Stimulated activated CD8-positive, alpha-beta memory T cell treated with anti-CD3 and anti-CD28 coated beads, Interleukin-15, amount 100 ng/mL, for 4 hours (primary cell): ENCODE results near the gene TTC39B.
"Not testable (repeated sequence)": the region's sequence is repeated elsewhere in the genome, so short reads cannot be mapped to it uniquely, and the experiment has no call there.

ENCODE experiments used
- DNase-seq, 2 donors: peaks; one replicate each; pipeline ENCODE4 v3.0.0-alpha.2; 2020; ENCODE audit warnings: low read depth in 2 of 2

TTC39B gene

DNA sequence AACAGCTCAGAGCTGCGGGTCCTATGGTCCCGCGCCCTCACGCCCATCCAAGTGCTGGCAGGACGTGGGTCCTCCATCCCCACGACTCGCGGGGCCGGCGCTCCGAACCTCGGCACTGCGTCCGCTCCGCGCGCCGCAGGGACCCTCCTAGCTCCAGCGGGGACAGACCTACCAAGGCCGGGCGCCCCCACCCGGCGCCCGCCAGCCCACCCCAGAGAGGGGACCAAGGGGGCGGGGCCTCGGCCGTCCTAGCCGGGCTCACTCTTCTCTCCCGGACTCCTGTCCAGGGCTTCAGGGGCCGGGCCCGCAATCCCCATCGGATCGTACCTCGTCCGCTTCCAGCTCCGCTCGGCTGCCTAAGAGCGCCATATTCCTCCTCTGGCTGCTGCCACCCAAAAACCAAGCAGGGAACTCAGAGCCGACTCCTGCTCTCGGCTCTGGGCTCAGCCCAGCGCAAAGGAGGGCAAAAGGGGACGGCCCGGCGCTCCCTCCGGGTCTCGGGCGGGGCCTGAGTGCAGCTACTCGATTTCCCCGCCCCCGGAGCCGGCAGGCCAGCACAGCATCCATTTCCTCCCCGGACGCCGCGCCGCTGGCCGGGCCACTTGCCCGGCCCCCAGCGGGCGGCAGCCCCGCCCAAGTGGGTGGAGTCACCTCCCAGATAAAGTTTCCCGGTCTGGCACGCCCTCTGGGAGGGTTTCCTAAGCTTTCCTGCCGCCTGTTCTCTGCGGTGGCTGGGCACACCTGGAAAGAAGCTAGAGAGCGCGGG, at the start of gene TTC39B:
Gene TTC39B, minus strand, starts transcription at position 460 of the 766 bp plus-strand sequence. Its CDS starts 91 bp downstream, at position 369.
- peak; percentile 49 to 61 for DNase-seq

DNA sequence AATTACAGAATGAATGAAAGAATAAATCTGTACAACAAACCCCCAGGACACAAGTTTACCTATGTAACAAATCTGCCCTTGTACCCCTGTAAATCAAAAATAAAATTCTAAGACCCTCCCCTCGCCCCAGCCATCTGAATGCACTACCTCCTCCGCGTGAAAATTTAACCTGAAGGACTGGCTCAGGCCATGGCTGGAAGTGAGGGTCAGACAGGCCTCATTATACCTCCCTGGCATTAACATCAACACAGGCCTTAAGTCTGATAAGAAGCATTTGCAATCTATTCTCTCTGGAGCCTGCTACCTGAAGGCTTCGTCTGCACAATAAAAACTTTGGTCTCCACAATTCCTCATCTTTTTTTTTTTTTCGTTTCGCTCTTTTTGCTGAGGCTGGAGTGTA, 48.7 kb upstream of the TTC39B start:
- DNase-seq, result no peak

DNA sequence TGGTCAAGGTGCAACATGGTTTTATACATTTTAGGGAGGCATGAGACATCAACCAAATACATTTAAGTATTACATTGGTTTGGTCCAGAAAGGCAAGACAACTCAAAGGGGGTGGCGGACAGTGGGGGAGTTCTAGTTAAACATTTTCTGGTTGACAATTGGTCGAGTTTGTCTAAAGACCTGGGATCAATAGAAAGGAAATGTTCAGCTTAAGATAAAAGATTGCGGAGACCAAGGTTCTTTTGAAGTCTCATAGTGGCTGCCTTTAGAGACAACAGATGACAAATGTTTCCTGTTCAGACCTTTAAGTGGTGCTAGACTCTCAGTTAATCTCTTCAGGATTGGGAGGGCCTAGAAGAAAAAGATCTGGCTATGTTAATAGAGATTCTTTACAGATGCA, 47.7 kb upstream of the TTC39B start:
- DNase-seq, result no peak

DNA sequence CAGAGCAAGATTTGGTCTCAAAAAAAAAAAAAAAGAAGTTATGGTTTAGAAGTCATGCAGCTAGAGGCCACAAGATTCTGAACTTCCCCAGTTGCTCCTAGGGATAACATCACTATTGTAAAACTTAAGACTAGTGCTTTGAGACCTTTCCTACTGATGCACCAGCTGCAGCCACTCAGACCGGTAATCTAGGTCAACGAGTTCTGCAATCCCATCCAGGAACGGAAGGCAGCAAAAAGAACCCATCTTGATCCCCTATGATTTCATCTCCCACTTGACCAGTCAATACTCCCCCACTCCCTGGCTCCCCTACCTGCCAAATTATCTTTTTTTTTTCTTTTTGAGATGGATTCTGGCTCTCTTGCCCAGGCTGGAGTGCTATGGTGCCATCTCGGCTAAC, 46.9 kb upstream of the TTC39B start:
- no peak for DNase-seq

DNA sequence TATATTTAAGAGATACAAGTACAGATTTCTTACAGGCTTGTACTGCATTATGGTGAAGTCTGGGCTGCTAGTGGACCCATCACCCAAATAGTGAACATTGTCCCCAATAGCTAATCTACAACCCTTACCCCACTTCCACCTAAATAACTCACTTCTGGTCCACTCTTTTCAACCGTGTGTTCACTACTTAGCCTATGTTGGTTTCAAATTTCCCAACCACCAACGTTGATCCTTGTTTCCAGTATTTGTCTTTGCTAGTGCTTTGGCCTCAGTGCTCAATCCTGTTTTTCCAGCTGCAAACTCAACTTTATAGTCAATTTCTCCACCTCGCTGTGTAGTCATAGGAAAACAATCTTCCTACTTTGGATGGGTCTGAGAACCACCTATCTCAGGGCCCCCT, 45.3 kb upstream of the TTC39B start:
- DNase-seq, result no peak

DNA sequence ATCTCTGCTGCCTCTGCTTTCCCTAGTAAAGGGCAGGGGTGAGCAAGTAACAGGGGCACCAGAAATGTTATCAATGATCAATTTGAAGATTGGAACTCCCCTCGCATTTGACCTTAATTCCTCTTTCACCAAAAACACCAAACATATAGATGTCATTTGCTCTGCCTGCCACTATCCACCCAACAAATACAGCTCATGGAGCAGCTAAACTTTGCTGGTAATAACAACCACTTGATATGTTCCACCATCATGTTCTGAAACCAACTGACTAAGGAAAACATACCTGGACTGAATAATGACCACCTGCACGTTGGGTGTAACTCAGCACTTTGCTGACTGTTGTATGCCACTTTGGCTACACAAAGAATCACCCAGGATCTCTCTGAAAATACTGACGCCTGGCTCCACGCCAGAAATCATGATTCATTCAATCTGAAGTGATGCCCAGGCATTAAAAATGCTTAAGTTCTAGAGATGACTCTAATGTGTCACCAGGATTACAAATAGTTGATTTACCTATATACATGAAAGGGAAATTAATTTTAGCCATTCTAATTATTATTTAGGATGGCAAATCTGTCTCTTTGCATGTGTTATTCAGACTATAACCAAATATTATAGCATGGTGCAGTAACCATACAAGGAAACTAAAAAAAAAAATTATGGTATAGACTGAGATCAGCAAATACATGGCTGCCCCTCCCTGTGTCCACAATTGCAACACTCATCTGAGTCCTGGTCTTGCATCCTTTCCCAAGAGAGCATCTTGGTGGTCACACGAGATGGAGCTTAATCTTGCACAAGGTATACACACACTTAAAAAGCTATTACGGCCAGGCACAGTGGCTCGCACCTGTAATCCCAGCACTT, 43.1 kb upstream of the TTC39B start:
- no peak for DNase-seq

DNA sequence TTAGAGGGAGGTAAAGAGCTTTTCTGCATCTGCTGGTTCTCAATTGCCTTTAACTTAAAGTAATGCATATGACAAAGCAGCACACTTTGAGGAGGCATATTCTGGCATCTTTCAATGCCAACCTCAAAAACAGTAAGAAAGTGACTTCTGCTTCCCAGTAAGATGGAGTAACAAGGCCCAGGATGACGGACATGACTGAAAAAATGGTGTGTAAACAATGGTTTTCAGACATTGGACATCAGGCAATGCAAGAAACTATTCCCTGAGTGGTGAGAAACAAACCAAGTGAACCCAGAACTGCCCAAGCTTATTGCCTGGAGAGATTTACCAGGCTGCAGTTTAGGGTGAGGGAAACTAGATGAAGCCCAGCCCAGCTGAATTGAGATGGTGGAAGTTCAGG, 39.8 kb upstream of the TTC39B start:
- no peak for DNase-seq

DNA sequence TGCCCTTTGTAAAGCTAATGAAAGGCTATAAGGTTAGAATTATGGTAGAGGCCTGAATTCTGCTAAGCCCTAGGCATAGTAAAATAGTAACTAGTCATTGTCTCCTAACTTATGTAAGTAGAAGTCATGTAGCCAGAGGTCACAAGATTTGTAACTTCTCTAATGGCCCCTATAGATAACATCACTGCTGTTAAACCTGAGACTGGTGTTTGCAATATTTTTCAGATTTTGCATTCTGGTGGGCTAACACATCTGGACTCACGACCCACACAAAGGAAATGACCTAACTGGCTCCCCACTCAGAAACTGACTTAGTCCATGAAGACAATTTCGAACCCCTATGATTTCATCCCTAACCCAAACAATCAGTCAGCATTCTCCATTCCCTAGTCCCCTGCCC, 37.2 kb upstream of the TTC39B start:
- no peak for DNase-seq

DNA sequence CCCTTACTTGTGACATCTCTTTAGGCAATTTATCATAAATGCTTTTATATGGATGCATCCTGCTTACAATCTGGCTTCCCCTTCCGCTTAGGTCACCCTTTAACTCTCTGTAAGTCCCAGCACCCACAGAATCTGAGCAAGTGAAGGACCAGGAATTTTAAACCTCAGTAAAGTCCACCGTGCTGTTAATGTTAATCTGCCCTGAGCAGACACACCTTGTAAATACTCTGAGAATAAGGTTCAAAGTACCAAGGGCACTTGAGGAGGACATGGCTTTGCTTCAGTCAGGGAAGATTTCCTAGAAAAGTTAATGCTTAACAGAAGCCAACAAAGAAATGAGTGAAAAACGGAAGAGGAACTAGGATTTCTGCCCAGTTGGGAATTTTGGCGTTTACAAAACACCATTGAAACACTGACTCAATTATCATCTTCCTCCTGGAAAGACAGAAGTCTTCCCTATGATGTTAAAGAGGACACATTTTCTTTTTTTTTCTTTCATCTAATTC, 26.4 kb upstream of the TTC39B start:
- DNase-seq, result no peak

DNA sequence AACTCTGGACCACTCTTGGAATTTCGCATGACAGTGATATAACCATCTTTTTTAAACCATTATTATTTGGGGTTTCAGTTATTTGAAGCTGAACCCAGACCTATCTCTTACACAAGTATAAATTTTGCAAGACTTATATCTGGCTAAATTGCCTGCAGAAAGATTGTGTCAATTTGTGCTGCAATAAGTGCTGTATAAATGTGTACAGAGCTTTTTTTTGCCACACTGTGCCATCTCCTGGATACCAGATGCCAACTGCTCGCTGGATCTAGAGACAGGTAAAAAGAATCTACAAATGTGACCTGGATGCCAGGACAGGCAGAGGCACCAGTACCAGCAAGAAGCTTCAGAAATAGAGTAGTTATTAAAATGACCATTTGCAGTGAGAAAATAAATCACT, 25.9 kb upstream of the TTC39B start:
- no peak for DNase-seq

DNA sequence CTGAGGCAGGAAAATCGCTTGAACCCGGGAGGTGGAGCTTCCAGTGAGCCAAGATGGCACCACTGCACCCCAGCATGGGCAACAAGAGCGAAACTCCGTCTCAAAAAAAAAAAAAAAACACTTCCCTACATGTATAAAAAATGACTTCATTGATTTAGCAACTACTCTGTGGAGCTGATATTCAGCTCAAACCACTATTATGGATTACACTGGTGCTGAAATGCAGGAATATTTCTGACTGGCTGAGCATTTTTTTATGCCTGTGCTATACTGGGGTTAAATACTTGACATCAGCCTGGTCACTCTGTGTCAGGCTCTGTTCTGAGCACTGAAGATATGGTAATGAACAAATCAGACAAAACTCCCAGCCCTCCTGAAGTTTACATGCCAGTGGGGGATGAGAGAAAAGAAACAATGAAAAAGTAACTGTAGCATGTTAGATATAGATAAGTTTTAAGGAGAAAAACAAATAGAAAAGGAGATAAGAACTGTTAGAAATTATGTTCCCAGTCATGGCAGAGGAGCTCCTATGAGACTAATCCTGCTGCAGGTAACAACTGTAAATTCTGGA, 22.6 kb upstream of the TTC39B start:
- no peak for DNase-seq

DNA sequence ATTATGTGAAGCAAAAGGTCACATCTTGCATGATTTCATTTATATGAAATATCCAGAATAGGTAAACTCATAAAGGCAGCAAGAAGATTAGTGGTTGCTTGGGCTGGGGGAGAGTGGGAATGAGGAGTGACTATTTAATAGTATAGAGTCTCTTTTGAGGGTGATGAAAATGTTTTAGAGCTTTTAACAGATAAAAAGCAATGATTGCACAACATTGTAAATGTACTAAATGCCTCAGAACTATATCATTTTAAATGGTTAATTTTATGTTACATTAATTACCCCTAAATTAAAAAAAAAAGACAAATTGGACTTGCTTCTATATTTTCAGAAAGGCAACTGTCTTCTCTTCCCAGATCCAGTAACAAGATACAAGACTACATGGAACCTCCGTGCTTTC, 21.9 kb upstream of the TTC39B start:
- no peak for DNase-seq

DNA sequence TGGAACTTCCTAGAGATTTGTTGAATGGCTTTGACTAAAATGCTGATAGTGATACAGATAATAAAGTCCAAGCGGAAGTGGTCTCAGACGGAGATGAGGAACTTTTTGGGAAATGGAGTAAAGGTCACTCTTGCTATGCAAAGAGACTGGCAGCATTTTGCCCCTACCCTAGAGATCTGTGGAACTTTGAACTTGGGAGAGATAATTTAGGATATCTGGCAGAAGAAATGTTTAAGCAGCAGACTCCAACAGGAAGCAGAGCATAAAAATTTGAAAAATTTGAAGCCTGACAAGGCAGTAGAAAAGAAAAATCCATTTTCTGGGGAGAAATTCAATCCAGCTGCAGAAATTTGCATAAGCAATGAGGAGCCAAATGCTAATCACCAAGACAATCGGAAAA, 15.7 kb upstream of the TTC39B start:
- not testable (repeated sequence) for DNase-seq

DNA sequence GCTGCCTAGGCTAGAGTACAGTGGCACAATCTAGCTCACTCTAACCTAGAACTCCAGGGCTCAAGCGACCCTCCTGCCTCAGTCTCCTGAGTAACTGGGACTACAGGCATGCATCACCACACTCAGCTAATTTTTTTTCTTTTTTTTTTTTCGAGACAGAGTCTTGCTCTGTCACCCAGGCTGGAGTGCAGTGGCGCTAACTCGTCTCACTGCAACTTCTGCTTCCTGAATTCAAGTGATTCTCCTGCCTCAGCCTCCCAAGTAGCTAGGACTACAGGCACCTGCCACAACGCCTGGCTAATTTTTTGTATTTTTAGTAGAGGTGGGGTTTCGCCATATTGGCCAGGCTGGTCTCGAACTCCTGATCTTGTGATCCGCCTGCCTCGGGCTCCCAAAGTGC, 12.6 kb upstream of the TTC39B start:
- not testable (repeated sequence) for DNase-seq

DNA sequence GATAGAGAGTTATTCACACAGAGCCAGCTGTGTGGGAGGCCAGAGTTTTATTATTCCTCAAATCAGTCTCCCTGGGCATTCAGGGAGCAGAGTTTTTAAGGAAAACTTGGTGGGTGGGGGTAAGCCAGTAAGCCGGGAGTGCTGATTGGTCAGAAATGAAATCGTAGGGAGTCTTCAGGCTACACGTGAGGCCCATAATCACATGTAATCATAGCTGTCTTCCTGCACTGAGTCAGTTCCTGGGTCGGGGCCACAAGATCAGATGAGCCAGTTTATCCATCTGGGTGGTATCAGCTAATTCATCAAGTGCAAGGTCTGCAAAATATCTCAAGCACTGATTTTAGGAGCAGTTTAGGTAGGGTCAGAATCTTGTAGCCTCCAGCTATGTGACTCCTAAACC, 10.8 kb upstream of the TTC39B start:
- DNase-seq, result no peak

DNA sequence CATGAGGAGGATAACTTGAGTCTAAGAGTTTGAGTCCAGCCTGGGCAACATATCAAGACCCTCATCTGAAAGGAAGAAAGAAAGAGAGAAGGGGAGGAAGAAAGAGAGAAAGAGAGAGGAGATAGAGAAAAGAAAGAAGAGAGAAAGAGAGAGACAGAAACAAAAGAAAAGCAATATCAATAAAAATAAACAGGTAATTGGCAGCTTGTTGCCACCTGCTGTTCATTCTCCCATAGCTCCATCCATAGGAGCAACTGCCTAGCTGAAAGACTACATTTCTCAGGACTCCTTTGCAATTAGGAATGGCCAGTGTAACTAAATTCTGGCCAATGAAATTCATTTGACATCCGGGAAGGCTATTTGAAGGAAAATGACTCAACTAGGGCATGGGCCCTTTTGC, 4.6 kb upstream of the TTC39B start:
- no peak for DNase-seq

DNA sequence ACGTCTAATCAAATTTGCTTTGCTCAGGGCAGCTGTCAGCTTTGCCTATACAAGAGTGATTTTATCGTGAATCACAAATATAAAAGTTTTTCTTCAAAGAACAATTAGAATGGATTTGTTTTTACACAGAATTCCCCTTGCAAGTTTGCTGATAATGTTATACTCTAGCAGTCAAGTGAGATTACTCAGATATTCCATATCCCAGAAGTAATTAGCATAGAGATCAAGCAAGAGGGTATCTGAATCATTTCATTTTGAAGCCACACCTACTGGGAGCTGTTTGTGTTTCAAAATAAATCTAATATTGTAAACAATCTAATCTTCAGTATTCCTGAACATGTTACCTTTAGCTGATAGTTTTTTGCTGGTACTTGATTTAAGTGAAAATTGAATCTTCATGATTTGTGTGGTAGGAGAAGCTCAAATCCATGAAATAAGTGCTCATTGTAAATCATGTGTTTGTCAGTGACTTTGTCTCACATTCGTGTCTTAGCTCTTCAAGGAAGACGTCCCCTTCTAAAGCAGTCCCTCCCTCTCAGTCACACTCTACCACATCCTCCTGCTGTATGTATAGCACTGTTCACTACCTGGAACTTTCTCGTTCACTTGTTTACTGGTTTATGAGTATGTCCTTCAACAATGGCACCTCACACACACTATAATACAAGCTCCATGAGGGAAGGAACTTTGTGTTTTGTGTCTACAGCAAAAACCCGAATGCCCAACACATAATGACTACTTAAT, 3.3 kb upstream of the TTC39B start:
- no peak for DNase-seq

DNA sequence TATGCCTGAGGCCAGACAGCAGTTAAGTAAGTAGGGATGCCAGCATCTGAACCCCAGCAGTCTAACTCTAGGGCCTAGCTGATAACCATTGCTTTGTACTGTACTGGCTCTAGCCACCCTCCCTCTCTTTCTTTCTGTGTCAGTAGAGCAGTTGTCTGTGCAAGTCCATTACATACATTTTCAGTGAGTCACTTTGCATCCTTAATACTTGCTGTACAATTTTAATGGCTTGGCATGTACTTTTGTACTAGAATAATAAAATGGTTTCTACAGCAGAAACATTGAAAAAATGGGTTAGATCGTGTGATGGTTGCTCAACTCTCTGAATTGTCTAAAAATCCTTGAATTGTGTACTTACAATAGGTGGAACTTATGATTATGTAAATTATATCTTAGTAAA, 1.5 kb upstream of the TTC39B start:
- DNase-seq, result no peak

DNA sequence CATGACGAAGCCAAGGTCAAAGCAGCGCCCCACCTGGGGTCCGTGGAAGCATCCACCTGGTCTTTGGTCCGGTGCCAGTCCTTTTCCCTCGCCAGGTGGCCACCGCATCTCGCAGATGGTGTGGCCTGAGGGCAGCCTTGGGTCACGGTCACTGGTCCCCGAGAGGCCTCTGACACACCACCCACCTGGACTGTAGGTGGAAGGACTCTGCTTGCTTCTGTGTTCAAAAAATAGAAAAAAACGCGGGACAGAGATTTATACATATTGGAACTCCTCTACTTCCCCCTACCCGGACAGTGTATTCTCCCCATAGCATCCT, 466 bp upstream of the TTC39B start:
- DNase-seq, result no peak

DNA sequence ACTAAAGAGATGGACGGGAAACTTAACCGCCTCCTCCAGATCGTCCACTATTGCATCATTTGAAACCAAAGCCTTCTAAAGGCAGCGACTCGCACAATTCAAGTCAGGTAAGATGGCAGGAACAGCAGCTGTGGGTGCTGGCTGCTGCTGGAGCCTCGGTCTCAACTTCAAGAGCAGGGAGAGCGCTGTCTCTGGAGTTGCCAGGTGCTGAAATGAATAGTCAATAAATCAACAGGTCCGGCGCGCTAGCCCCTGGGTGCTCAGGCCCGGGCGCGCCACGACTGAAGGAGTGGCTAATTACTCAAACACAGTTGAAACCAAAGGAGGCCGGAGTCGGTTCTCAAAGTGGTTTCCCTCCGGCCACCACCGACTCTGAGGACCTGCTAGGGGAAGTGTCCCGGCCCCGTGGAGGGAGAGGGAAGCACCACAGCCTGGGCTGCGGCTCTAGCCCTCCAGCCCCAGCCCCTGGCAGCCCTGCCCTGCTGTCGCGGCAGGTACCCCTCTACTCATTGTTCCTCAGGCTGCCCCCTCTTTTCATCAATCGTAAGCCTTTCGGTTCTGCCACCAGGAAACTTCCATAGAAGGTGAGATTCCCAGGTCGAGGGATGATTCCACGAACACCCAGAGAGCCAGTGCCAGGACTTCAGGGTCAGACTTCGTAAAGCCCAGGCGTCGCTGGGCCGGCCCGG, 804 bp downstream of the TTC39B start:
- no peak for DNase-seq

DNA sequence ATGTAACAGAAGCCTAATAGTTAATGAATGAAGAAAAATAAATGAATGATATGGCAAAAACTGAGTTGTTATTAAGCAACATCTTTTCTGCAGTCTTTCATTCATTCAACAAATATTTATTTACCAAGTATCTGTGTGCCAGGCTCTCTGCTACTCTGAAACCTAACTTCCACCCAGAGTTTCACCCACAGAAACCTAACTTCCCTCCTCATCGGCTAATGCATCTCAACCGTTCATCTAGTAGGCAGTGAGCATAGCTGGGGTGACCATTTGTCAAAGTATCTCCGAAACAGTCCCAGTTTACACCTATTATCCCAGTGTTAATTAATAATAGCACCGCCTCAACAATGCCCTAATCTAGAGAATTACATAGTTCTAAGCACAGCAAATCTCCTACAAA, 1.5 kb downstream of the TTC39B start:
- no peak for DNase-seq
